SHP77 (cell line): ENCODE measurements around the gene SIM2.

Source experiments
- DNase-seq, 2 experiments: peaks; one replicate each; lab custom pipeline; 2025; lab: John Stamatoyannopoulos, UW

Gene SIM2

DNA sequence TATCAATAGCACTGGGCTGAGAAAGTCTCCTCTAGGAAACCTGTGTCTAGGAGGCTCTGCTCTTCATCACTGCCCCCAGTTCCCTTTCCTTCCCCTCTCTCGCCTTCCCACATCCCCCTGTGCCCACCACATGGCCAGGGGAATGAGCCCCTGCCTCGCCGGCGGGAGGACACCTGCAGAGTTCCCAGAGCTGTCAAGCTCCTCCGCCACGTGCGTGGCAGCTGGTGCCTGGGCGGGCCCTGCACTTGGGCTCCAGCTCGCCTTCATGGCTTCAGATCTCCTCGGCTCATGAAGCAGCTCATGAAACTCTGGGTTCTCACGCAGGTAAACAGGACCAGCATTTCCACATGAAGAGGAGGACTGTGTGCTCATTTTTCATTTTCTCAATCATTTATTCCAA, 62.8 kb downstream of the SIM2 start:
- no peak for DNase-seq

- no peak for DNase-seq
These were observed 63.7 kb downstream of the SIM2 start for GRCh38 chr21:36762642-36763041.

- no peak for DNase-seq
These were observed 64.4 kb downstream of the SIM2 start for GRCh38 chr21:36763305-36763704.

DNA sequence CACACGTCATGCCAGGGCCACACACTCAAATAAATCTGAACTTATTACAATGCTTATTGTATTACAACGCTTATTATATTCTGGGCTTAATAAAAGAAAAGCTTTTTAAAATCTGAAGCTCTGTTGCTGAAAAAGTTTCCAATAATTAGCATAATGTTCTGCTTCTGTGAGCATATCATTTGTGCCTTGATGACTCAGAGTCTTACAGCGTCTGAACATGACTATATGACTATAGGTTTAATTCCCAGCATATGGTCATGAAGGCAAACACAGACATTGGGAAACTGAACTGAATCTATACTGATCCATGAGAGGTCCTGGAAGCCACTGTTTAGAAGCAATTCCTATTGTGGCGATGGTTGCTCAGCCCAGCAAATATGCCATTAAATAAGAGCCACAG, 66.3 kb downstream of the SIM2 start:
- DNase-seq = no peak

DNA sequence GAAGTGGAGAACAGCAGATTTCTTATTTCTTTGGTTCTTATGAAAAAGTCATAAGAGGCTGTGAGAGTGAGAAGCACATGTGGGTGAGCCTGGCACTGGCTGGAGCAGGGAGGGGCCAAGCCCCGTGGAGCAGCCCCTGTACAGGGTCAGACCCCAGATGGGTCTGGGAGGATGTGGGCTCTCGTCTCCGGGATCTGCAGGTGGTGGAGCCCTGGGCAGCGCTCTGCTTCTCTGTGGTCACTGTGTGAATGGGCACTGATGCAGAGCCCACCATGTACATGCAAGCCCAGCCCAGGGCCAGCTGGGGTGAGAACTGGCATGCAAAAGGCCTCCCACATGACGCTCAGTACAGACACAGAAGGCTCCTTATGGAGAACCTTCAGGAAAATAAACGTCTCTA, 67.6 kb downstream of the SIM2 start:
- no peak for DNase-seq

DNA sequence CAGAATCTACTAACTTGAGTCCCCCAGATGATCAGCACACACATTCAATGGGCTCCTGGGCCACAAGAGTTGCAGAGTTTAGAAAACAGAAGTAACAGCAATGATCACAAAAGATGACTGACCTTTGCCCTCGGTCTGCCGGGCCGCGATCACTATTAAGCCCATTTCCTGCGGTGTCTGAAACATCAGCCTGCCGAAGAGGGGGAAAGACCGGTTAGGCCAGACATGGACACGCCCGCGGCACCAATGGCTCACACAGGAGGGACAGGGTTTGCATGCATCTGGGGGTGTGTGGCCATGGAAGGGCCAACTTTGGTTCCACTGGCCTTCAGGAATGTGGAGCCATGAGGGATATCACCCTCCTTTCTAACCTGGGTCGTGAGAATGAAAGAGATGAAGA, 68.2 kb downstream of the SIM2 start:
- no peak for DNase-seq

- DNase-seq = no peak
These were observed 69.6 kb downstream of the SIM2 start for GRCh38 chr21:36768496-36768895.

- no peak for DNase-seq
These were observed 70.3 kb downstream of the SIM2 start for GRCh38 chr21:36769051-36769839.

DNA sequence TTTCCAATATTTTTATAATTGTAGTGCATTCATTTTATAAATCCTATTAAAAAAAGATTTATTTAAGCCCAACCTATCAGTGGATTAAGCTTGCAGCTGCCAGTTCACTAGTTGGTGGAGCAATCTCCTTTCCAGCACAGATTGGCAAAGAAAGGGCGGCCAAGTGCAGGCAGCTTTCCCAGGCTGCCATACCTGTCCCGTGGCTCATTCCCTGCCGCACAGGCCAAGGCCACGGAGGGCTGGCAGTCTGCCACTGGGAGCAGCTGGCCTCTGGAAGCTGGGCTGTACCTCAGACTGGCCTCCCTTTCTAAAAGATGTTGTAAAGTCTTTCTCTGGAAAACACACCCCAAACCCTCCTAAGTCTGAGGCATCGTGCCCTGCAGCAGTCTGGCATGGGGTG, 74.2 kb downstream of the SIM2 start:
- DNase-seq = peak; percentile 12 to 64

DNA sequence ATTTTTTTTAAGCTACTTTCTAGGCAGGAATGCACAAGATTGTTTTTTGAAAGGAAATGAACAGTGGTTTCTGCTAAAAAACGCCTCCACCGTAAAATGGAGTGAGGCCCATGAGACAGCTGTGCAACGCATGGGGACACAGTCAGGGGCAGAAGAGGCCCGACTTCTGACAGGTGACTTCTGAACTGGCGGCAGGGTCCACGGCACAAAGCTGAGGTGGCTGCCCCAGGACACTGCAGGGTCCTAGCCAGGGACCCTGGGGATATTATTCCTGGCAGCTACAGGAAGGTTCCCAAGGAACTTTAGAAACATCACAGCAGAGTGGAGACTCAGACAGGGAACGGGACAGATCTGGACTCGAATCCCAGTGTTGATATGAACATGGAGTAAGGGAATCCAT, 75.1 kb downstream of the SIM2 start:
- no peak for DNase-seq

DNA sequence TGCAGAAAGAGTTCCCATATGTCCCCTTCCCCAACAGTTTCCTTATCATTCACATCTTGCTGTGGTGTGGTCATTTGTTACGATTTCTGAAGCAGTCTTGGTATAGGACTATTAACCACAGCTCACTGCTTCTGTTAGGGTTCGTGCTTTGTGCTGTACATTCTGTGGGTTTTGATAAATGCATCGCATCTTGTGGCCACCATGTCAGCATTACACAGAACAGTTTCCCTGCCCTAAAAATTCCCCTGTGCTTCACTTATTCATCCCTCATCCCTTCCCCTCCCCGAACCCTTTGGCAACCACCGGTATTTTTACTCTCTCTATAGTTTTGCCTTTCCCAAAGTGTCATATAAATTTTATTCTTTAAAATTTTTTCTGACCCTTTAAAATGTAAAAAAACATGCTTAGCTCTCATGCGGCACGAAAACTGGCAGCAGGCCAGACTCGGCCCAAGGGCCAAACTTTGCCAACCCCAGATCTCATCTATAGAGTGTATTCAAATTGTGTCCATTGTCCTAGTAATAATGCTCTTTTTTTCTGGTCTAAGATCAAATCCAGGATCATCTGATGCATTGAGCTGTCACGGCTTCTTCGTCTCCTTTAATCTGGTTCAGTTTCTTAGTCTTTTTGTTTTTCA, 78.2 kb downstream of the SIM2 start:
- DNase-seq = no peak

- no peak for DNase-seq
These were observed 81.9 kb downstream of the SIM2 start for GRCh38 chr21:36780861-36781260.

DNA sequence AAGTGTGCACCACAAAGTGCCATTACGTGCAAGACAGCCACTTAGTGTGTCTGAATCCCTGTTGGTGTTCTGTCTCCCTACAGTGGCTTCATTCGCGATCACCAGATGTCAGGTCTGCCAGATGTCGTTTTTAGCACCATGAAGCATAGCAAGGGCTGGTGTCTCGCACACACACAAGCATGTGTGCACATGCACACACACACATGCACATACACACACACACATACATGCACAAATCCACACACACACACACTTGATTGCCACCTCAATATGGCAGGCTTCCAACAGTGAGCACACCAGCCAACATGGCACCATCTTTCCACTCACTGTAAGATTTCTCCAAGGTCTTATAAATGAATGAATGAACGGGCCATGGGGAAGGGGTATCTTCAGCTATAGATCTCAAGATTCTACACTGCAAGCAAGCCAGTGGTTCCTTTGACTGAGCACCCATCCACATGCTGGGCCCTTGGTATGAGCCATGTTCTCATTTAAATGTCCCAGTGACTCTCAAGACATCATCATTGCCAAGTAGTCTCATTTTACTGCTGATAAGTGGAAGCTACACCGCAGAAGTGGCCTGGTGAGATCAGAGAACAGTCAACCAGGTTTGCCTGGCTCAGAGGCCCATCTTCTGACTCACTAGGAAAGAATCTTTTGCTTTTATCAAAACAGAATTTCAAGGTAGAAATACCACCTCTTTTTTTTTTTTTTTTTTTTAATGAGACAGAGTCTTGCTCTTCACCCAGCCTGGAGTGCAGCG, 84.9 kb downstream of the SIM2 start:
- DNase-seq = no peak

DNA sequence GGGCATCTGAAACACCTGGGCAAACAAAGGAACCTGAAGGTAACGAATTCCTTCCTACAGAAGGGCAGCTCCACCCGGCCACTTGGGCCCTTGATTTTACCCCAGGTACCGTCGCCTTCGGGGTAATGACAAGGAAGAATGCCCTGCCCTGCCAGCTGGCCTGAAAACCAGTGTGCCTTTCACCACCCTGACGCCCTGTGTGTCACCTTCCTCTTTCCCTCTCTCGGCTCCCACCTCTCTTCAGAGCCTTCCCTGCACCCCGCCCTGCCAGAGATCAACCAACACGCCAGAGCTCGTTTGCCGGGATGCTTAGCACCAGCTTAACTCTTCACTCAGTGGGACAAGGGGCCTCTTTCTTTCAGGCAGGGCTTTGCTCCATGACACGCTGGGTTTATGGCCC, 86.0 kb downstream of the SIM2 start:
- DNase-seq = no peak

DNA sequence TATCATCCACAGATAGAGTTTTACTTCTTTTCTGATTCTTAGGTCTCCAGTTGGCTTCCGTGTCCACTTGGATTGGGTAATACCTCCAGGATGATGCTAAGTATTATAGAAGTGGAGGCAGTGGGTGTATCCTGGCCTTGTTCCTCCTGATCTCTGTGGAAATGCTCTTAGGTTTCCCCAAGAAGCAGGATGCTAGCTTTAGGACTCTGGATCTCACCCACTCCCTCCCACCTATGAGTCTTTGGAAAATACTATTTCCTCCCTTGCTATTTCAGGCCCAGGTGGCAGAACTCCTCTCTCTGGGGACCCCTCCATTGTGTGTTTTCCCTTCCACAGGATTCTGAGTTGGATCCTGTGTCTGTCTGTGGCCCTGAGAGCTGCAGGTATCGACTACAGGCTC, 86.7 kb downstream of the SIM2 start:
- DNase-seq = no peak

DNA sequence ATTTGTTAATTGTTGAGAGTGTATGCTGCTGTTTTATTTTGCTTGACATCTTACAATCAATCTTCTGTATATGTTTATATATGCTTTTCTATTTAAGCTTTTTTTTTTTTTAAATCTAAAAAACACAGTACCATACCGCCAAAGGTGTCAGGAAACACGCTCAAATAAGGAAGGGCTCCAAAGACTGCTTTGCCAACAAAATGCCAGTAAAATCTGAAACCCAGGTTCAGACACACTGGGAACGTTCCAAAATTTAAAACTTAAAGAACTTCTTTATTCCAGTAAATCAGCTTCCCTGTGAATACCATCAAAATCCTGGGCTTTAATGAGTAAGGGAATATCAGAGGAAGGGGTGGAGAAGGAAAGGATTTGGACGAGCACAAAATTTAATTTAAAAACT, 87.3 kb downstream of the SIM2 start:
- DNase-seq = no peak

DNA sequence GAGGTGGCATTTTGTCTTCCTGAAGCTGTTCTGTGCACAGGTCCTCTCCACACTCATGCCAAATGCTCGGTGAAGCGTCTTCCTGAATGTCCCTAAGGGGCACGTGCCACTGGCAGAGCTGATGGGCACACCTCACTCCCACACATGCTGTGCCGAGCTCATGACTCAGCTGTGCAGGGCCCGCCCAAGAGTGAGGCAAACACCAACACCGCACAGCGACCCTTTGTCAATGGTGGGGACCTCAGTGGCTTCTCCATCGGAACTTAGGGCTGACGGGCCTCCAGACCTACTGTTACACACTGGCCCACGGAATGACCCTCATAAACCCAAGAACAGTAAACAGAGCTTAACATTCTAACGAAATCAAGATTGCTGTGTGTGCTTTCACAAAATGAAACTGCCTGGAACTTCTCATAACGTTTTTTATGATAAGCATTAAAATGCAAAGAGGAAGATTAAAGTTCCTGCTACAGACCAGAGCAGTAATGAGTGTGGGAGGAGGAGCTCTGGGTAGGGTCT, 89.3 kb downstream of the SIM2 start:
- DNase-seq = no peak

DNA sequence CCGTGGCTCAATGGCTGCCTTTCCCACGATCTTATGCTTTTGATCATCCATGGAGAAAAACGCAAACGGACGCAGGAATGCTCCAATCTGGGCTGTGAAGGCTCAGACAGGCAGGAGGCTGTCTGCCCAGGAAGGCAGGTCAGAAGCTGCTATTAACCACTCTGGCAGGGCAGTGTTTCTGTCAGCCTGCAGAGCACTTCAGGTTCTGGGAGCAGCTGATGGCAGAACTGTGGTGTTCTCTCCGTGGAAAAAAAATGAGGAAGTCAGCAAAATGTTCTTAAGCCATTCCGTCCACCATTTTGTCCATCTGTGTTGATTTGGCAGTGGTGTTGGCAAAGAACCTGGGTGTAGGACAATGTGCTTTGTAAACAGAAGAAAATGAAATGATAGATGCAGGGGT, 91.7 kb downstream of the SIM2 start:
- DNase-seq = no peak

- no peak for DNase-seq
These were observed 92.3 kb downstream of the SIM2 start for GRCh38 chr21:36791180-36791579.

DNA sequence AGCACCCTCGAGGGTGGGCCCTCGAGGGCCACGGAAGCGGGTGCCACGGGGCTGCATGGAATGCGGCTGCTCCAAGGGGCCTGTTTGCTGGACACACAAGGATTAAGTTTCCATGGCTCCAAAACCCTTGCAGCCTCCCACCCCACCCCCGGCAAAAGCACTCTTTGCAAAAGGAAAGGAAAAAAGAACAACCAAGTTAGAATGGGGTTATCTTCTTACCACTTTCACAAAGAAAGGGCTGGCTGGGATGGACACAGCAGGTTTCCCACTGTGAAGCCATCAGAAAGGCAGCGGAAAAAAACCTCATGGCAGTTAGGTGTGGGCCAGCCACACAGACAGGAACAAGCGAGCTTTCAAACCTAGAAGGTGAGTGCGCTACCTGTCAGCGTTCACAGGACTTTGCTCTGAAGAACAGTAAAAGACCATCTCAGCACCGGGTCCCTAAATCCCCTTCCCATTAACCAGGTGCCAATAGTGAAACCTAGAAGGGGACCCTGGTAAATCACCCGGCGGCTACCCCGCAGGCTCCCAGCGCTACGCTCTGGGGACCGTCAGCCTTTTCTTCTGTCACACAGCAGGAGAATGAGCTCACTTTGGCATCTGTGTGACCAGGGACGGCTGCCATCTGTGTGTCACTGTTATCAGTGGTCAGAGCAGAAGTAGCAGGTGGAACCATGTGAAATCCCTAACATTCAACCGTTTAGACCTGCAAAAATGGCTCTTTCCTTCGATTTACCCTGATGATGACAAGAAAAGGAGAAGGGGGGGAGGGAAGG, 93.0 kb downstream of the SIM2 start:
- DNase-seq = no peak

- peak in 1 of 2 experiments; percentile 8 for DNase-seq
These were observed 93.6 kb downstream of the SIM2 start for GRCh38 chr21:36792505-36792967.

GRCh38 chr21:36796070-36796469, 97.2 kb downstream of the SIM2 start:
- DNase-seq = no peak
